22Rv1 (cell line): ENCODE results near the gene SDK1.

Experiments
- H3K27ac ChIP-seq: fragments of 450-650 bp; 2 replicates; pipeline ENCODE4 v1.5.1; 2017
- CTCF ChIP-seq: fragments of 450-650 bp; IDR thresholded peaks from 2 replicates; pipeline ENCODE4 v1.5.1; 2017; ENCODE audit warnings: mild to moderate bottlenecking
- ZFX ChIP-seq: fragments of 450-650 bp; IDR thresholded peaks from 2 replicates; pipeline ENCODE4 v1.6.1; 2017; ENCODE audit warnings: antibody characterized with exemption, borderline replicate concordance

Gene SDK1

DNA sequence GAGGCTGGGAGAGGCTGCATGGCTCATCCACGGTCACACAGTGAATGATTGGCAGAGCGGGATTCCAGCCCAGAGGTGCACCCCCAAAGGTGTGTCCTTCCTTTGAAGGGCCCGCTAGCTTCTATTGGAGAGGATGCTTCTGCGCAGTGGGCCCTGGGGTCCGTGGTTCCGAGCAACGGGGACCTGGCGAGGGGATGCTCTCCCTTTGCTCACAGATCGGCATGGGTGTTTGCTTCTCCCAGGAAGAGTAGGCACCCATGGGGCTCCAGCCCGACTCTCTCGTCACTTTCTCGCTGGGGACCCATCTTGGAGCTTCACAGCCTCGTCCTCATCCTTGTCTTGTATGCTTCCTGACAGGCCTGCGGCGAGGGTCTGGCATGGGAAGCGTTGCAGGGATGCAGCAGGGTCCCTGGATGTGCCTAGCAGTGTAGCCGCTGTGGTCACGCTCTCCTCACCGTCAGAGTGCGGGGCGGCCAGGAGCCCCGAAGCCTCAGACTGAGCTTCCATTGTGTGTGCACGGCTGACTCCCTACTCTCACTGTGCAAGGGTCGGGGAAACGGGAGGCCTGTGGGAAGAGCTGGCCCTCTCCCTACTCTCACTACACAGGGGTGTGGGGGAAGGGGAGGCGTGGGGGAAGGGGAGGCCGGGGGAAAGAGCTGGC lies 842.6 kb downstream of the SDK1 start:
- TF ChIP-seq CTCF (no peak), ZFX (no peak)
- no peak overlapping the region for H3K27ac ChIP-seq

DNA sequence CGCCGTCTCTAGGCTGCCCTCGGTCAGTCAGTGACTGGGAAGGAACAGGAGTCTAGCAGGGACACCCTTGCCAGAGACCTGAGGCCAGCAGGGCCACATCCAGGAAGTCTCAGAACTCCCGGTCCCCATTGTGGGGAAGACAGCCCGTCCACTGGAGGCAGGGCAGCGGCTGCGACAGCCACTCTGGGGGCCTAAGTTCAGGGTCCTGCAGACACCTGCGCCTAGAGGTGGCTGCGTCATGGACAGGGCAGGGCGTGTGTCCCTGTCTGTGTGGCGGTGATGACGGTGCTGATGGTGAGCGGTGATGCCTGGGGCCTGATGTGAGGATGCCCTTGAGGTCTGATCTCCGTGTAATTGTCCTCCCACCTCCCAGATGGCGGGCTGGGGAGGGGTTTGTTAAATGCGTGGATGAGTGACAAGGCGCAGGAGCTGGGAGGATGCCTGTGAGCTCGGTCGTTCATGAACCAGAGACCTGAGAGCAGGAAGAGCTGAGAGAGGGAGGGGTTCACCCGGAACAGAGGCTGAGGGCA lies 843.2 kb downstream of the SDK1 start:
- H3K27ac ChIP-seq = no peak overlapping the region
- TF ChIP-seq CTCF = no peak
- no peak for TF ChIP-seq ZFX

DNA sequence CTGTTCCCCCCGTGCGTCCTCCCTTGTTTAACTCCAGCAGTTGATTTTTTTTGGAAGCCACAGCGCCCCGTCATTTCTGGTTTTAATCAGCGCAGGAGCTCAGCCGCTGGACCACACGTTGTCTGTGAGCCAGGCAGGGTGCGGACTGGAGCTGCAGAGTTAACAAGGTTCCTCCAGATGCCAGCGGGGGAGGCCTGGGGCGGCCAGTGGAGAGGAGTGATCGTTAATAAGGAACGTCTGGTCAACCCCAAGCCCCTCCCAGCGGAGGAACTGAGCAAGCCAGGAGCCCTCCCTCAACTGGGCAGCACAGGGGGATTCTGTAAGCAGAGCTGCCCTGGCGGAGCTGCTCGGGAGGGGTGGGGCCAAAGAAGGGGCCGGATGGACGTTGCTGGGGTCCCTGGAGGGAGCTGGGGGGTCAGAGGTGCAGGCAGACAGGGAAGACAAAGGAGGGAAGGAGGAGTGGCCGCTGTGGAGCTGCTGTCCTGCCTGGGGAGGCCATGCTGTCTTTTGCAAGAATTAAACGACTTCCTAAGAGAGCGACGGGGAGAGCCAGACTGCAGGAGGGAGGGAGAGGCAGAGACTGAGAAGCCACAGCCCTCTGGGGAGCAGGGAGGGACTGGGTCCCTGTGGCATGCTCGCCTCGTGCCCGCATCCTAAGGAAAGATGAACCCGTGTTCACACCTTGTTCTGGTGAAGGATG lies 843.9 kb downstream of the SDK1 start:
- H3K27ac ChIP-seq = no peak overlapping the region
- TF ChIP-seq ZFX (no peak), CTCF (no peak)

GRCh38 chr7:4145576-4145975 lies 844.5 kb downstream of the SDK1 start:
- TF ChIP-seq ZFX = no peak
- TF ChIP-seq CTCF = no peak
- H3K27ac ChIP-seq = no peak overlapping the region

DNA sequence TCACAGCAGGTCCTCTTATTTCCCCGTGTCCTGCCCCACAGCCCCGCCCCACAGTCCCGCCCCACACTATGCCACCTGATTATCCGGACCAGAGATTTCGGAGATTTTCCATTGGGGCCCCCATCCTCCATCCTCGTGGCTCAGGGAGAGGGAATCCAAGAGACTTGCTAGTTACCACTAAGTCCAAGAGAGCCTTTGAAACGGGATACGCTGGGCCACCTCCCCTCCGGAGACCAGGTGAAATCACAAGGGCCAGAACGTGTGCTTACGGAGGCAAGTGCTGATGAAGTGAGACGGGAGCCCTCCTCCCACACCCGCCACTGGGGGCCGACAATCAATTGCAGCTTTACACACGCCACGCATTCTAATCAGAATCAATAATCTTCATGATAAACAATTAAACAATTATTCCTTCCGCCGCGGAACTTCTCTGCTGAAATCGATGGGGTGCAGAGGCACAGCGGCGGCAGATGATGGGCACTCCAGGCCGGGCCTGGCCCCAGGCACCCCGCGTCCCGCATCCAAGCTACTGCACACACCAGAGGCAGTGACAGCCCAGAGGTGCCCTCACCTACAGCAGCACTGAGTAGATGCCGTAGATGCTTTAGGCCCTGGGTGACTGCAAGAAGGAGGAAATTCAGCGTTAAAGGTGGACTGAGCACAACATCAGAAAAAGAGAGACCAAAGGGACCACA lies 847.0 kb downstream of the SDK1 start:
- TF ChIP-seq CTCF (no peak), ZFX (no peak)
- H3K27ac ChIP-seq = no peak overlapping the region

GRCh38 chr7:4149236-4149635 lies 848.2 kb downstream of the SDK1 start:
- TF ChIP-seq ZFX = no peak
- no peak for TF ChIP-seq CTCF
- H3K27ac ChIP-seq = no peak overlapping the region
